Measurements from ENCODE around the gene SGTB. TPM values are rescaled to one million over a fixed set of nuclear protein-coding genes. Genes with fewer than 3 reads are reported as not detected.

Gene SGTB
- total RNA-seq, result 6.6 TPM
- polyA plus RNA-seq (ENCODE audit: insufficient read depth in 1 of 8, insufficient read length in 8 of 8, low replicate concordance in 1 of 8), result 10 to 100 TPM in 1 of 8 donors, 1 to 10 TPM in 7; 6.2 to 11.6 (median 9.5) TPM
- long read RNA-seq, donor 1, full-length matches to known transcripts, result 1 of 1 reads
- long read RNA-seq, donor 1, partial matches to known transcripts, result 0 of 1 reads
- long read RNA-seq, donor 1, other reads (novel, unspliced or antisense), result 0 of 1 reads
- long read RNA-seq, donor 2, result 0 reads
- long read RNA-seq, donor 3, full-length matches to known transcripts, result 3 of 3 reads
- long read RNA-seq, donor 3, partial matches to known transcripts, result 0 of 3 reads
- long read RNA-seq, donor 3, other reads (novel, unspliced or antisense), result 0 of 3 reads
- long read RNA-seq, donor 4, full-length matches to known transcripts, result 1 of 1 reads
- long read RNA-seq, donor 4, partial matches to known transcripts, result 0 of 1 reads
- long read RNA-seq, donor 4, other reads (novel, unspliced or antisense), result 0 of 1 reads
- long read RNA-seq, donor 5, full-length matches to known transcripts, result 5 of 10 reads
- long read RNA-seq, donor 5, partial matches to known transcripts, result 5 of 10 reads
- long read RNA-seq, donor 5, other reads (novel, unspliced or antisense), result 0 of 10 reads
- long read RNA-seq, donor 6, full-length matches to known transcripts, result 4 of 4 reads
- long read RNA-seq, donor 6, partial matches to known transcripts, result 0 of 4 reads
- long read RNA-seq, donor 6, other reads (novel, unspliced or antisense), result 0 of 4 reads
- long read RNA-seq, donor 7, full-length matches to known transcripts, result 1 of 1 reads
- long read RNA-seq, donor 7, partial matches to known transcripts, result 0 of 1 reads
- long read RNA-seq, donor 7, other reads (novel, unspliced or antisense), result 0 of 1 reads
- long read RNA-seq, donor 8, full-length matches to known transcripts, result 1 of 1 reads
- long read RNA-seq, donor 8, partial matches to known transcripts, result 0 of 1 reads
- long read RNA-seq, donor 8, other reads (novel, unspliced or antisense), result 0 of 1 reads
- long read RNA-seq, donor 9, full-length matches to known transcripts, result 1 of 10 reads
- long read RNA-seq, donor 9, partial matches to known transcripts, result 9 of 10 reads
- long read RNA-seq, donor 9, other reads (novel, unspliced or antisense), result 0 of 10 reads
- long read RNA-seq, donor 10, full-length matches to known transcripts, result 3 of 3 reads
- long read RNA-seq, donor 10, partial matches to known transcripts, result 0 of 3 reads
- long read RNA-seq, donor 10, other reads (novel, unspliced or antisense), result 0 of 3 reads
- long read RNA-seq, donor 11, full-length matches to known transcripts, result 2 of 7 reads
- long read RNA-seq, donor 11, partial matches to known transcripts, result 5 of 7 reads
- long read RNA-seq, donor 11, other reads (novel, unspliced or antisense), result 0 of 7 reads

GRCh38 chr5:65721720-65722574, at the start of gene SGTB, which contains the start of gene NLN:
Gene SGTB (minus strand): TSS chr5:65722109. CDS start chr5:65720807, 1,302 bp downstream.
Gene NLN (plus strand): TSS chr5:65722205. CDS start chr5:65722374, 169 bp downstream.
- peak; percentile 94 for DNase-seq
- Histone ChIP-seq H3K36me3 (ENCODE audit: control insufficient read depth, insufficient read depth, low read length) (peaks cover 2% of the 10 kb centered on the region), H3K27ac (ENCODE audit: low read length) (peak within 1 kb of the TSS; percentile 83), H3K4me1 (ENCODE audit: control insufficient read depth, insufficient read depth, low read length) (peaks cover 5% of the 10 kb centered on the region), H3K4me3 (ENCODE audit: low read length) (peak within 1 kb of the TSS; percentile 87), H3K9me3 (replicated peaks; ENCODE audit: control insufficient read depth, low read depth, low read length) (no peaks in the 10 kb centered on the region), H3K27me3 (ENCODE audit: control insufficient read depth, insufficient read depth, low read length) (no peaks in the 10 kb centered on the region)
- WGBS (ENCODE audit: insufficient coverage), result under 1% methylated on average over 85 of the region's 92 CpGs

GRCh38 chr5:65771266-65771665, 49.4 kb upstream of the SGTB start:
- Histone ChIP-seq H3K4me3 (ENCODE audit: low read length) (no peak overlapping the region), H3K9me3 (replicated peaks; ENCODE audit: control insufficient read depth, low read depth, low read length) (no peaks in the 10 kb centered on the region), H3K36me3 (ENCODE audit: control insufficient read depth, insufficient read depth, low read length) (peaks cover 8% of the 10 kb centered on the region), H3K4me1 (ENCODE audit: control insufficient read depth, insufficient read depth, low read length) (no peaks in the 10 kb centered on the region), H3K27me3 (ENCODE audit: control insufficient read depth, insufficient read depth, low read length) (no peaks in the 10 kb centered on the region), H3K27ac (ENCODE audit: low read length) (no peak overlapping the region)
- no CpG with 5 or more reads among the region's 2 CpGs for WGBS (ENCODE audit: insufficient coverage)
- DNase-seq, result peak; percentile 16

GRCh38 chr5:65769539-65769938, 47.6 kb upstream of the SGTB start:
- no peak overlapping the region for H3K4me3 ChIP-seq (ENCODE audit: low read length)
- H3K36me3 ChIP-seq (ENCODE audit: control insufficient read depth, insufficient read depth, low read length), result peaks cover 11% of the 10 kb centered on the region
- no peaks in the 10 kb centered on the region for H3K9me3 ChIP-seq (replicated peaks; ENCODE audit: control insufficient read depth, low read depth, low read length)
- WGBS (ENCODE audit: insufficient coverage), result no CpG with 5 or more reads among the region's 1 CpG
- H3K27ac ChIP-seq (ENCODE audit: low read length), result no peak overlapping the region
- H3K4me1 ChIP-seq (ENCODE audit: control insufficient read depth, insufficient read depth, low read length), result no peaks in the 10 kb centered on the region
- peak; percentile 43 for DNase-seq
- H3K27me3 ChIP-seq (ENCODE audit: control insufficient read depth, insufficient read depth, low read length), result no peaks in the 10 kb centered on the region

DNA sequence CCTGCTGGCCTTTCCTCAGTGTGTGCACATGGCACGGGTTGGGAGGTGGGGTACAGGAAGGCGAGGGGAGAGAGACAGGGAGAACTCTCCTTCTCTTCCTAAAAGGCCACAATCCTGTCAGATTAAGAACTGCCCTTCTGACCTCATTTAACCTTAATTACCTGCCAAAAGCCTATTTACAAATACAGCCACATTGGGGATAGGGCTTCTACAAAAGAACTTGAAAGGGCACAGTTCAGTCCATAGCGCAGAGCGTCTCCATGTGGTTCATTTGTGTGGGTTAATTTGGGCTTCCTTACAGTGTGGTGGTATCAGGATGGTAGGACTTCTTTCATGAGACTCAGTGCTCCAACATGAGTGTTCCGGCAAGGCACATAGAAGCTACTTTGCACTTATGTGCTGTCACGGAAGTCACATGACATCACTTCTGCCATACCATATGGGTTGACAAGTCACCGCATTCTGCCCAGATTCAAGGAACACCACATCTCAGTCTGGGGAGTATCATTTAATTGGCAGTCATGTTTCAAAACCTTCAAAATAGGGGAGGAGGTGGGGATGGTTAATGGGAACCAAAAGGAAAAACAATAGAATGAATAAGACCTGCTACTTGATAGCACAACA, 46.9 kb upstream of the SGTB start:
- Histone ChIP-seq H3K9me3 (replicated peaks; ENCODE audit: control insufficient read depth, low read depth, low read length) (no peaks in the 10 kb centered on the region), H3K36me3 (ENCODE audit: control insufficient read depth, insufficient read depth, low read length) (peaks cover 11% of the 10 kb centered on the region), H3K27me3 (ENCODE audit: control insufficient read depth, insufficient read depth, low read length) (no peaks in the 10 kb centered on the region), H3K4me1 (ENCODE audit: control insufficient read depth, insufficient read depth, low read length) (no peaks in the 10 kb centered on the region), H3K27ac (ENCODE audit: low read length) (no peak overlapping the region), H3K4me3 (ENCODE audit: low read length) (no peak overlapping the region)
- DNase-seq, result no peak
- 100% methylated on average over 3 of the region's 7 CpGs for WGBS (ENCODE audit: insufficient coverage)

DNA sequence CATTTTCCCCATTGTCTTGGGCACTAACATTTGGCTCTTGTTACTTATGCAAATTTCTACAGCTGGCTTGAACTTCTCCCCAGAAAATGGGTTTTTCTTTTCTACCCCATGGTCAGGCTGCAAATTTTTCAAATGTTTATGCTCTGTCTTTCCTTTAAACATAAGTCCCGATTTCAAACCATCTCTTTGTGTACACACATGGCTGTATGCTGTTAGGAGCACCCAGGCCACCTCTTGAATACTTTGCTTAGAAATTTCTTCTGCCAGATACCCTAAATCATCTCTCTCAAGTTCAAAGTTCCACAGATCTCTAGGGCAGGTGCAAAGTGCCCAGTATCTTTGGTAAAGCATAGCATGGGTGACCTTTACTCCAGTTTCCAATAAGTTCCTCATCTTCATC, 45.7 kb upstream of the SGTB start:
- 91% methylated on average over 1 of the region's 1 CpG for WGBS (ENCODE audit: insufficient coverage)
- no peak overlapping the region for H3K4me3 ChIP-seq (ENCODE audit: low read length)
- peaks cover 11% of the 10 kb centered on the region for H3K36me3 ChIP-seq (ENCODE audit: control insufficient read depth, insufficient read depth, low read length)
- H3K27ac ChIP-seq (ENCODE audit: low read length), result no peak overlapping the region
- H3K4me1 ChIP-seq (ENCODE audit: control insufficient read depth, insufficient read depth, low read length), result no peaks in the 10 kb centered on the region
- no peaks in the 10 kb centered on the region for H3K27me3 ChIP-seq (ENCODE audit: control insufficient read depth, insufficient read depth, low read length)
- no peak for DNase-seq
- H3K9me3 ChIP-seq (replicated peaks; ENCODE audit: control insufficient read depth, low read depth, low read length), result no peaks in the 10 kb centered on the region

GRCh38 chr5:65766781-65767180, 44.9 kb upstream of the SGTB start:
- Histone ChIP-seq H3K27ac (ENCODE audit: low read length) (no peak overlapping the region), H3K4me3 (ENCODE audit: low read length) (no peak overlapping the region), H3K27me3 (ENCODE audit: control insufficient read depth, insufficient read depth, low read length) (no peaks in the 10 kb centered on the region), H3K4me1 (ENCODE audit: control insufficient read depth, insufficient read depth, low read length) (no peaks in the 10 kb centered on the region), H3K9me3 (replicated peaks; ENCODE audit: control insufficient read depth, low read depth, low read length) (no peaks in the 10 kb centered on the region), H3K36me3 (ENCODE audit: control insufficient read depth, insufficient read depth, low read length) (peaks cover 13% of the 10 kb centered on the region)
- DNase-seq, result no peak
- 83% methylated on average over 1 of the region's 2 CpGs for WGBS (ENCODE audit: insufficient coverage)

DNA sequence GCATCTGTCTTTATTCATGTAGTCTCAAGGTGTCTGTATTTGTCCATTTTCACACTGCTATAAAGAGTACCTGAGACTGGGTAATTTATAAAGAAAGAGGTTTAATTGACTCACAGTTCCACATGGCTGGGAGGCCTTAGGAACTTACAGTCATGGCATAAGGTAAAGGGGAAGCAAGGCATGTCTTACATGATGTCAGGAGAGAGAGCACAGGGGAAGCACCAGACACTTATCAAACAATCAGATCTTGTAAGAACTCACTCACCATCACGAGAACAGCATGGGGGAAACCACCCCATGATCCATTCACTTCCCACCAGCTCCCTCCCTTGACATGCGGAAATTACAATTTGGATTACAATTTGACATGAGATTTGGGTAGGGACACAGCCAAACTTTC, 44.3 kb upstream of the SGTB start:
- no peak for DNase-seq
- Histone ChIP-seq H3K4me1 (ENCODE audit: control insufficient read depth, insufficient read depth, low read length) (no peaks in the 10 kb centered on the region), H3K9me3 (replicated peaks; ENCODE audit: control insufficient read depth, low read depth, low read length) (no peaks in the 10 kb centered on the region), H3K27me3 (ENCODE audit: control insufficient read depth, insufficient read depth, low read length) (no peaks in the 10 kb centered on the region), H3K36me3 (ENCODE audit: control insufficient read depth, insufficient read depth, low read length) (peaks cover 13% of the 10 kb centered on the region), H3K4me3 (ENCODE audit: low read length) (no peak overlapping the region), H3K27ac (ENCODE audit: low read length) (no peak overlapping the region)
- 100% methylated on average over 1 of the region's 2 CpGs for WGBS (ENCODE audit: insufficient coverage)

- no CpG with 5 or more reads among the region's 1 CpG for WGBS (ENCODE audit: insufficient coverage)
- Histone ChIP-seq H3K9me3 (replicated peaks; ENCODE audit: control insufficient read depth, low read depth, low read length) (no peaks in the 10 kb centered on the region), H3K4me3 (ENCODE audit: low read length) (no peak overlapping the region), H3K27me3 (ENCODE audit: control insufficient read depth, insufficient read depth, low read length) (no peaks in the 10 kb centered on the region), H3K27ac (ENCODE audit: low read length) (no peak overlapping the region), H3K4me1 (ENCODE audit: control insufficient read depth, insufficient read depth, low read length) (no peaks in the 10 kb centered on the region), H3K36me3 (ENCODE audit: control insufficient read depth, insufficient read depth, low read length) (peaks cover 13% of the 10 kb centered on the region)
- DNase-seq, result no peak
These were observed 43.7 kb upstream of the SGTB start for GRCh38 chr5:65765582-65765981.

GRCh38 chr5:65762234-65762633, 40.3 kb upstream of the SGTB start:
- no peaks in the 10 kb centered on the region for H3K4me1 ChIP-seq (ENCODE audit: control insufficient read depth, insufficient read depth, low read length)
- no CpG with 5 or more reads among the region's 1 CpG for WGBS (ENCODE audit: insufficient coverage)
- no peak overlapping the region for H3K27ac ChIP-seq (ENCODE audit: low read length)
- no peak for DNase-seq
- H3K9me3 ChIP-seq (replicated peaks; ENCODE audit: control insufficient read depth, low read depth, low read length), result no peaks in the 10 kb centered on the region
- no peaks in the 10 kb centered on the region for H3K27me3 ChIP-seq (ENCODE audit: control insufficient read depth, insufficient read depth, low read length)
- no peak overlapping the region for H3K4me3 ChIP-seq (ENCODE audit: low read length)
- peaks cover 22% of the 10 kb centered on the region for H3K36me3 ChIP-seq (ENCODE audit: control insufficient read depth, insufficient read depth, low read length)
